Calu3 (cell line): Measurements from ENCODE around the gene MTUS2. TPM values are rescaled to one million over a fixed set of nuclear protein-coding genes. Genes with fewer than 3 reads are reported as not detected.

Experiments used
- BruUV-seq: library from RNA; stranded (reverse); fragments of 400-500 nt; replicated peaks from 2 replicates; lab custom pipeline; 2021; lab: Mats Ljungman, UMichigan
- CTCF ChIA-PET: fragments of 300-600 bp; sonication (Branson Sonifier 250); formaldehyde crosslinking; loops from one replicate; lab custom pipeline; 2022; ENCODE audit warnings: antibody characterized with exemption; lab: Charles Lee
- DNase-seq: peaks from one replicate; pipeline ENCODE4 v3.0.0; 2022
- H3K27ac Mint-ChIP-seq: one replicate; pipeline ENCODE4 v1.8.0; 2022; ENCODE audit warnings: mixed read lengths; ENCODE audit not compliant: unreplicated experiment
- H3K27me3 Mint-ChIP-seq: one replicate; pipeline ENCODE4 v1.8.0; 2022; ENCODE audit warnings: mixed read lengths; ENCODE audit not compliant: unreplicated experiment
- H3K36me3 Mint-ChIP-seq: one replicate; pipeline ENCODE4 v1.8.0; 2022; ENCODE audit warnings: mild to moderate bottlenecking, moderate library complexity, mixed read lengths; ENCODE audit not compliant: insufficient read depth, unreplicated experiment
- H3K4me1 Mint-ChIP-seq: one replicate; pipeline ENCODE4 v1.8.0; 2022; ENCODE audit warnings: mild to moderate bottlenecking, low read depth, mixed read lengths; ENCODE audit not compliant: unreplicated experiment
- H3K4me3 Mint-ChIP-seq: one replicate; pipeline ENCODE4 v1.8.0; 2022; ENCODE audit warnings: mild to moderate bottlenecking, low read depth, moderate library complexity, mixed read lengths; ENCODE audit not compliant: unreplicated experiment
- H3K9me3 Mint-ChIP-seq: one replicate; pipeline ENCODE4 v1.8.0; 2022; ENCODE audit warnings: low read depth, mixed read lengths; ENCODE audit not compliant: unreplicated experiment
- CTCF ChIP-seq: fragments of 200-600 bp; IDR thresholded peaks from one replicate; pipeline ENCODE4 v1.8.0; 2022; ENCODE audit warnings: antibody characterized with exemption; ENCODE audit not compliant: unreplicated experiment
- intact Hi-C: fragments of 100-400 bp; cut with micrococcal nuclease; formaldehyde crosslinking; loops from one replicate; pipeline ENCODE4 v1.10.0; 2022; ENCODE audit not compliant: unreplicated experiment
- total RNA-seq: library from RNA; stranded (reverse); gene quantifications from 2 replicates; pipeline ENCODE4 v1.2.3, GENCODE V29; 2022

The MTUS2 gene
- total RNA-seq, 1 experiment from 2014 or later = not detected

- no peaks in the 10 kb centered on the region for H3K27me3 Mint-ChIP-seq
- no peak overlapping the region for H3K4me3 Mint-ChIP-seq
- intact Hi-C loops = no loop called here
- no peaks in the 10 kb centered on the region for H3K36me3 Mint-ChIP-seq
- no peak overlapping the region for H3K27ac Mint-ChIP-seq
- H3K9me3 Mint-ChIP-seq = peaks cover 8% of the 10 kb centered on the region
- H3K4me1 Mint-ChIP-seq = no peaks in the 10 kb centered on the region
- no peak for DNase-seq
- no TSS peak for BruUV-seq
- no peak for TF ChIP-seq CTCF
- CTCF ChIA-PET = no interaction called here
Measured at GRCh38 chr13:28976636-28977035, 156.5 kb downstream of the MTUS2 start.

- intact Hi-C loops = no loop called here
- no peaks in the 10 kb centered on the region for H3K36me3 Mint-ChIP-seq
- no peaks in the 10 kb centered on the region for H3K4me1 Mint-ChIP-seq
- no peaks in the 10 kb centered on the region for H3K27me3 Mint-ChIP-seq
- H3K4me3 Mint-ChIP-seq = no peak overlapping the region
- no TSS peak for BruUV-seq
- no peak for DNase-seq
- H3K9me3 Mint-ChIP-seq = peaks cover 11% of the 10 kb centered on the region
- TF ChIP-seq CTCF = no peak
- H3K27ac Mint-ChIP-seq = no peak overlapping the region
- CTCF ChIA-PET = no interaction called here
Measured at GRCh38 chr13:28978574-28978973, 158.4 kb downstream of the MTUS2 start.

GRCh38 chr13:28981530-28981929, 161.4 kb downstream of the MTUS2 start:
- no peak for TF ChIP-seq CTCF
- no peaks in the 10 kb centered on the region for H3K27me3 Mint-ChIP-seq
- H3K4me3 Mint-ChIP-seq = no peak overlapping the region
- H3K27ac Mint-ChIP-seq = no peak overlapping the region
- no peaks in the 10 kb centered on the region for H3K4me1 Mint-ChIP-seq
- CTCF ChIA-PET = no interaction called here
- DNase-seq = no peak
- intact Hi-C loops = no loop called here
- H3K36me3 Mint-ChIP-seq = no peaks in the 10 kb centered on the region
- no TSS peak for BruUV-seq
- peaks cover 7% of the 10 kb centered on the region for H3K9me3 Mint-ChIP-seq

GRCh38 chr13:28983641-28984040, 163.5 kb downstream of the MTUS2 start:
- no TSS peak for BruUV-seq
- no peak for TF ChIP-seq CTCF
- no peak for DNase-seq
- Mint-ChIP-seq H3K27me3 (no peaks in the 10 kb centered on the region), H3K27ac (no peak overlapping the region), H3K4me3 (no peak overlapping the region), H3K36me3 (no peaks in the 10 kb centered on the region), H3K9me3 (peaks cover 3% of the 10 kb centered on the region), H3K4me1 (no peaks in the 10 kb centered on the region)
- CTCF ChIA-PET = no interaction called here
- intact Hi-C loops = no loop called here
